OCI-LY7 (cell line): ENCODE measurements around the gene GRK6. TPM values are rescaled to one million over a fixed set of nuclear protein-coding genes. Genes with fewer than 3 reads are reported as not detected.

Source experiments
- BruUV-seq: library from RNA; stranded (reverse); fragments of 400-500 nt; replicated peaks from 2 replicates; lab custom pipeline; 2021; lab: Mats Ljungman, UMichigan
- CTCF ChIA-PET: fragments of 300-600 bp; sonication (Branson Sonifier 250); formaldehyde crosslinking; loops from one replicate; lab custom pipeline; 2022; ENCODE audit warnings: antibody characterized with exemption; ENCODE audit not compliant: unreplicated experiment; lab: Charles Lee
- POLR2A ChIA-PET: fragments of 300-600 bp; sonication (Branson Sonifier 250); formaldehyde crosslinking; loops from one replicate; lab custom pipeline; 2022; ENCODE audit warnings: antibody characterized with exemption; lab: Charles Lee
- DNase-seq: peaks from one replicate; pipeline ENCODE4 v3.0.0-alpha.2; 2015; ENCODE audit warnings: low spot score
- H2AFZ ChIP-seq: fragments of 200-600 bp; sonication (generic), shearing (Covaris generic); 2 replicates; pipeline ENCODE4 v1.6.1; 2014; ENCODE audit warnings: mild to moderate bottlenecking, antibody characterized with exemption, low read length, moderate library complexity
- H3K27ac ChIP-seq: fragments of 200-600 bp; sonication (generic); 2 replicates; pipeline ENCODE4 v1.5.1; 2014; ENCODE audit warnings: mixed run types, low read depth, mild to moderate bottlenecking, moderate library complexity, low read length, inconsistent platforms; ENCODE audit not compliant: poor library complexity, severe bottlenecking
- H3K36me3 ChIP-seq: fragments of 200-600 bp; sonication (generic); 2 replicates; pipeline ENCODE4 v1.6.1; 2014; ENCODE audit warnings: mild to moderate bottlenecking, antibody characterized with exemption, low read length, moderate library complexity, mixed read lengths; ENCODE audit not compliant: insufficient read depth
- H3K4me1 ChIP-seq: fragments of 200-600 bp; sonication (generic); 2 replicates; pipeline ENCODE4 v1.5.1; 2014; ENCODE audit warnings: mild to moderate bottlenecking, low read length; ENCODE audit not compliant: insufficient read depth, poor library complexity, severe bottlenecking
- H3K4me2 ChIP-seq: fragments of 200-600 bp; sonication (generic); 2 replicates; pipeline ENCODE4 v1.6.1; 2014; ENCODE audit warnings: mild to moderate bottlenecking, low read length
- H3K4me3 ChIP-seq: fragments of 200-600 bp; sonication (generic); 2 replicates; pipeline ENCODE4 v1.5.1; 2014; ENCODE audit warnings: mild to moderate bottlenecking, low read depth, low read length; ENCODE audit not compliant: poor library complexity, severe bottlenecking
- H3K79me2 ChIP-seq: fragments of 200-600 bp; sonication (generic); 2 replicates; pipeline ENCODE4 v1.6.1; 2016; ENCODE audit warnings: low read depth, mild to moderate bottlenecking, low read length, moderate library complexity, mixed read lengths; ENCODE audit not compliant: insufficient read depth
- H3K9me2 ChIP-seq: fragments of 200-600 bp; sonication (generic); 2 replicates; pipeline ENCODE4 v1.6.1; 2016; ENCODE audit warnings: mild to moderate bottlenecking, low read length, mixed read lengths; ENCODE audit not compliant: insufficient read depth
- H3K9me3 ChIP-seq: fragments of 200-600 bp; sonication (generic); 2 replicates; pipeline ENCODE4 v1.6.1; 2014; ENCODE audit warnings: mild to moderate bottlenecking, mixed run types, low read length, mixed read lengths
- H4K20me1 ChIP-seq: fragments of 200-600 bp; sonication (generic); 2 replicates; pipeline ENCODE4 v1.6.1; 2014; ENCODE audit warnings: mild to moderate bottlenecking, antibody characterized with exemption, low read length, moderate library complexity, mixed read lengths; ENCODE audit not compliant: insufficient read depth
- CTCF ChIP-seq: fragments of 200-600 bp; sonication (generic); conservative IDR thresholded peaks from 2 replicates; pipeline ENCODE4 v1.5.1; 2014; ENCODE audit warnings: mild to moderate bottlenecking, antibody characterized with exemption, low read length, moderate library complexity, mixed read lengths
- EZH2phosphoT487 ChIP-seq: fragments of 200-600 bp; sonication (generic); IDR thresholded peaks from 2 replicates; pipeline ENCODE4 v1.6.1; 2018; ENCODE audit warnings: low read depth, borderline replicate concordance, mild to moderate bottlenecking, mixed run types, antibody characterized with exemption, low read length, moderate library complexity, mixed read lengths
- intact Hi-C: fragments of 100-400 bp; cut with micrococcal nuclease; formaldehyde crosslinking; loops from one replicate; pipeline ENCODE4 v1.10.0; 2022; ENCODE audit not compliant: unreplicated experiment
- total RNA-seq, 2 experiments: library from RNA; depleted of rRNA in 1 of 2; stranded (reverse); fragments of >200 nt in 1 of 2; shearing (Covaris generic) in 1 of 2; gene quantifications; 2 replicates each; pipeline ENCODE4 v1.2.3, GENCODE V29; 2014 to 2022

The GRK6 gene
- total RNA-seq, 2 experiments from 2014 or later = 46.2 to 99.4 TPM

- no peak overlapping the region for H3K27ac ChIP-seq
- peaks cover 17% of the 10 kb centered on the region for H4K20me1 ChIP-seq
- peak overlapping the region; percentile 76 for H3K4me3 ChIP-seq
- no peak for DNase-seq
- no peak overlapping the region for H2AFZ ChIP-seq
- H3K36me3 ChIP-seq = no peaks in the 10 kb centered on the region; the same call in 1 of the 2 replicates
- CTCF ChIA-PET = interaction anchor here (0.6 to 3.8 kb wide), 3 partner anchors 26 to 63 kb away, joined by 3 to 20 read pairs (median 11); no protein-coding TSS in a partner anchor
- H3K79me2 ChIP-seq = no peaks in the 10 kb centered on the region
- no peaks in the 10 kb centered on the region for H3K9me3 ChIP-seq
- no peak for TF ChIP-seq CTCF
- no peak for TF ChIP-seq EZH2phosphoT487
- H3K9me2 ChIP-seq = no peaks in the 10 kb centered on the region
- BruUV-seq = no TSS peak
- intact Hi-C loops = no loop called here
- POLR2A ChIA-PET = interaction anchor here (0.6 to 2.1 kb wide), 3 partner anchors 11 to 58 kb away, joined by 4 to 5 read pairs (median 4); no protein-coding TSS in a partner anchor
- peak overlapping the region; percentile 88 for H3K4me2 ChIP-seq
- peaks cover 43% of the 10 kb centered on the region for H3K4me1 ChIP-seq
Measured at GRCh38 chr5:177452688-177453638, 26.5 kb downstream of the GRK6 start.

- CTCF ChIA-PET = interaction anchor here (0.6 to 3.8 kb wide), 4 partner anchors 8 to 64 kb away, joined by 3 to 20 read pairs (median 7); no protein-coding TSS in a partner anchor
- peak overlapping the region; percentile 88 for H3K4me2 ChIP-seq
- H3K9me2 ChIP-seq = no peaks in the 10 kb centered on the region
- POLR2A ChIA-PET = interaction anchor here (2.0 to 2.1 kb wide), 2 partner anchors 49 to 50 kb away, joined by 5 to 6 read pairs; no protein-coding TSS in a partner anchor
- no TSS peak for BruUV-seq
- DNase-seq = peak; percentile 68
- peaks cover 34% of the 10 kb centered on the region for H3K4me1 ChIP-seq
- peak overlapping the region; percentile 11 for H3K27ac ChIP-seq
- H3K4me3 ChIP-seq = peak overlapping the region; percentile 76
- peaks cover 13% of the 10 kb centered on the region for H4K20me1 ChIP-seq
- no peak overlapping the region for H2AFZ ChIP-seq
- intact Hi-C loops = loop anchor here (1.0 to 2.0 kb wide), 5 partner anchors 43 to 142 kb away; partner anchors contain the start of gene PDLIM7
- H3K9me3 ChIP-seq = no peaks in the 10 kb centered on the region
- no peaks in the 10 kb centered on the region; the same call in 1 of the 2 replicates for H3K36me3 ChIP-seq
- TF ChIP-seq CTCF (no peak), EZH2phosphoT487 (no peak)
- H3K79me2 ChIP-seq = no peaks in the 10 kb centered on the region
Measured at GRCh38 chr5:177453852-177454396, 27.4 kb downstream of the GRK6 start.
